ENCODE measurements around the gene CD248. TPM values are rescaled to one million over a fixed set of nuclear protein-coding genes. Genes with fewer than 3 reads are reported as not detected.
A peak's percentile ranks its signal among the peaks of the same experiment; 100 is the strongest.

CD248 gene
- total RNA-seq, 1 donor from 2014 or later, result 12.3 TPM

DNA sequence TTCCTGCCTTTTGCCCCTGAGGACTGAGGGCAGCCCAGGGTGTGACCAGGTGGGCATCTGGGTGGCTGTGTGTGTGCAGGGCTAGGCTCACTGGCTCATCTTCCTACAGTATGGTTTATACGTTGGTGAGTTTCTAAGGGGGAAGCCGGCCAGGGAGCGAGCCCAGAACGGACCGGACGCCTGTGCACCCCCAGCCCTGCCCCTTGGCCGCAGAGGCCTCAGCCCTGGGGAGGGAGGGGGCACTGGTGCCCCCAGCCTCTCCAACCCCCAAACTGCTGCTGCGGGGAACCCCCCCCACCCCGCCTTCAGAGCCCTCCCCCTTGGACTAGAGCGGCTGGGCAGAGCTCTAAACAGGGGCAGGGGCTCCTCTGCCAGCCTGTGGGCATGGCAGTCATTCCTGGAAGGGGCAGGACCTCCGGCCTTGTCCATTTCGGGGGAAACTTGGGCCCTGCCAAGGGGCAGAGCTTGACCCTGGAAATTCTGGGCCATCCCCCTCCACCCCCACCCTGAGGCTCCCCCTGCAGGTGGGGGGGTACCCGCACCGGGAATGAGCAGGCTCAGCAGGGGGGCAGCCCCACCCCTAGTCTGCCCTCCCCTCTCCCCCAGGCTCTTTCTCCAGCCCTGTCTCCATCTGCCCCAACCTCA, 33.3 kb downstream of the CD248 start:
- DNase-seq, result no peak

DNA sequence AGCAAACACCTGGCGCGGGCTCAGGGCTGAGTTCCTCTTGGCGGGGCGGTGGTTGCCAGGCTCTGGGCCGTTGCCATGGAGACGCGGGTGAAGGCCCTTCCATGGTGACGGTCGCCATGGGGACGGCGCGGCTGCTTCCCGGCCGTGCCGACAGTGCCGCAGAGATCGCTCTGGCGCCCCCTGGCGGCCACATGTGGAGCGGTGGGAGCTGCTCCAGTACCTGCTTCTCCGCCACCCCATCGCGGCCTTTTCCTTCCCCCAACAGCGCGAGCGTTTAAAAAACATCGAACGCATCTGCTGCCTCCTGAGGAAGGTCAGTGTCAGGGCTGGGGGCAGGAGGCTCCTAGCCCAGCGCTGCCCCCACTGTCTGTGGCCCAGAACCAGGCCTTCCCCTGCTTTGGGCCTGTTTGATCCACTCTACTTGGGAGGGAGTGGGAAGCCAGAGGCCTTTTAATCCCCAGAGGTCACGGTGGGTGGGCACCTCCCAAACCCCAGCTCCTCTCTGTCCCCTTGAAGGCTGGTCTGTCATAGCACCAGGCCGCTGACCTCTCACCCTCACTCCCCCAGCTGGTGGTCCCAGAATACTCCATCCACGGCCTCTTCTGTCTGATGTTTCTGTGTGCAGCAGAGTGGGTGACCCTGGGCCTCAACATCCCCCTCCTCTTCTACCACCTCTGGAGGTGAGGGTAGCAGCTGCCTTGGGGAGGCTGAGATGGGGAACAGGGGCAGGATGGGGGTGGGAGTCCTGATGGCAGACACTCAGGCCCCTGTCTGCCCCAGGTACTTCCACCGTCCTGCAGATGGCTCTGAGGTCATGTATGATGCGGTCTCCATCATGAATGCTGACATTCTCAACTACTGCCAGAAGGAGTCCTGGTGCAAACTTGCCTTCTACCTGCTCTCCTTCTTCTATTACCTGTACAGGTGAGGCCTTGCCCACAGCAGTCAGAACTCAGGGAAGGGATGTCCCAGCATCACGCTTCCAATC, 34.1 kb downstream of the CD248 start:
- peak; percentile 97 for DNase-seq
- TF ChIP-seq, protein P1, sequence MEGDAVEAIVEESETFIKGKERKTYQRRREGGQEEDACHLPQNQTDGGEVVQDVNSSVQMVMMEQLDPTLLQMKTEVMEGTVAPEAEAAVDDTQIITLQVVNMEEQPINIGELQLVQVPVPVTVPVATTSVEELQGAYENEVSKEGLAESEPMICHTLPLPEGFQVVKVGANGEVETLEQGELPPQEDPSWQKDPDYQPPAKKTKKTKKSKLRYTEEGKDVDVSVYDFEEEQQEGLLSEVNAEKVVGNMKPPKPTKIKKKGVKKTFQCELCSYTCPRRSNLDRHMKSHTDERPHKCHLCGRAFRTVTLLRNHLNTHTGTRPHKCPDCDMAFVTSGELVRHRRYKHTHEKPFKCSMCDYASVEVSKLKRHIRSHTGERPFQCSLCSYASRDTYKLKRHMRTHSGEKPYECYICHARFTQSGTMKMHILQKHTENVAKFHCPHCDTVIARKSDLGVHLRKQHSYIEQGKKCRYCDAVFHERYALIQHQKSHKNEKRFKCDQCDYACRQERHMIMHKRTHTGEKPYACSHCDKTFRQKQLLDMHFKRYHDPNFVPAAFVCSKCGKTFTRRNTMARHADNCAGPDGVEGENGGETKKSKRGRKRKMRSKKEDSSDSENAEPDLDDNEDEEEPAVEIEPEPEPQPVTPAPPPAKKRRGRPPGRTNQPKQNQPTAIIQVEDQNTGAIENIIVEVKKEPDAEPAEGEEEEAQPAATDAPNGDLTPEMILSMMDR (IDR thresholded peaks at IDR 0.05; ENCODE audit: borderline replicate concordance), result peak; percentile 97
- no peak overlapping the region for H3K27ac ChIP-seq (replicated peaks)
- intact Hi-C loops (cut with micrococcal nuclease), result no loop called here
- H3K27me3 ChIP-seq (ENCODE audit: low read depth), result peaks cover 11% of the 10 kb centered on the region
- no peaks in the 10 kb centered on the region for H3K9me3 ChIP-seq (replicated peaks)
- peaks cover 41% of the 10 kb centered on the region for H3K4me1 ChIP-seq
- peaks cover 4% of the 10 kb centered on the region for H3K36me3 ChIP-seq
- no peak overlapping the region for H3K4me3 ChIP-seq

More for the DNA sequence above, 33.3 kb downstream of the CD248 start:
- H3K36me3 ChIP-seq, result peaks cover 4% of the 10 kb centered on the region
- no peak overlapping the region for H3K4me3 ChIP-seq
- TF ChIP-seq, protein P1 (IDR thresholded peaks at IDR 0.05; ENCODE audit: borderline replicate concordance), result no peak
- H3K4me1 ChIP-seq, result peaks cover 45% of the 10 kb centered on the region
- intact Hi-C loops (cut with micrococcal nuclease), result no loop called here
- no peaks in the 10 kb centered on the region for H3K9me3 ChIP-seq (replicated peaks)
- no peak overlapping the region for H3K27ac ChIP-seq (replicated peaks)
- peaks cover 11% of the 10 kb centered on the region for H3K27me3 ChIP-seq (ENCODE audit: low read depth)

DNA sequence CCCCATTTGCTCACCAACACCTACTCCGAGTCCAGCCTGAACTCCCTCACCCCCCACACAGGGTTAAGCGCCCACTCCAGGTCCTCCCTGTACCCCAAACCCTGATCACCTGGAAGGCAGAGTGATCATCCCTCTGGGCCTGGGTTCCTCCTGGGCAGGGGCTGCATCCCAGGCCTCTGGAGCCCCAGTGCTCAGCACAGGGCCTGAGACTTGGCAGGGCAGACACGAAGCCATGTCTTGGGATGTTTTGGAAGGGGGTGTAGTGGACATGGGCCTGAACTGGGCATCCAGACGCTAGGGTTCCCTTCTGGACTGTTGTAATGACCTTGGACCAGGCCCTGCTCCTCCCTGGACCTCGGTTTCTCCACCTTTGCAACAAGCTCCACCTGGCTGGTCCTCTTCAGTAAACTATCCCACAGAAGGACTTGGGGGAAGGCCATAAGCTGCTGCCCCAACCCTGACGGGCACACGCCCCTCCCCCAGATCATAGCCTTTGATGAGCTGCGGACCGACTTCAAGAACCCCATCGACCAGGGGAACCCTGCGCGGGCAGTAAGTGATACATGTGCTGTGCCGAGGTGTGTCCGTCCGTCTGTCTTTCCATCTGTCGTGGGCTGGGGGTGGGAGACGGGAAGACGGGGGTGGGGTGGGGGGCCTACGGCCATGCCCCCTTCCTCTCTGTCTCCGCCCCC, 34.9 kb downstream of the CD248 start:
- intact Hi-C loops (cut with micrococcal nuclease), result no loop called here
- peaks cover 40% of the 10 kb centered on the region for H3K4me1 ChIP-seq
- no peak overlapping the region for H3K4me3 ChIP-seq
- no peak for DNase-seq
- peaks cover 11% of the 10 kb centered on the region for H3K27me3 ChIP-seq (ENCODE audit: low read depth)
- peaks cover 4% of the 10 kb centered on the region for H3K36me3 ChIP-seq
- no peak overlapping the region for H3K27ac ChIP-seq (replicated peaks)
- TF ChIP-seq, protein P1 (IDR thresholded peaks at IDR 0.05; ENCODE audit: borderline replicate concordance), result no peak
- no peaks in the 10 kb centered on the region for H3K9me3 ChIP-seq (replicated peaks)

DNA sequence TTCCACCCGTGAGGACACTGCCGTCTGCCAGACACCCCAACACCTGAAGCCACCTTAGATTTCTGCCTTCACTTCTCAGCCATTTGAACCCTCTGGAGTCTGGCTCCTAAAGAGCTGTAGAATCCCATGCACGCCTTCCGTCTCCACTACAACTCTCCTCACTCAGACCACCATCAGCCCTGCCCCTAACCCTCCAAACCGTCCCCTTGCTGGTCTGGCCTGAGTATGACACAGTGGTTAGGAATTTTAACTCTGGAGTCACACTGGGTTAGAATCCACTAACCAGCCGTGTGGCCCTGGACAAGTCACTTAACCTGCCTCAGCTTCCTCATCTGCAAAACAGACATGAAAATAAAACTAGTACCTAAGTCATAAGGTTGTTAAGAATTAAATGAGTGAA, 35.8 kb downstream of the CD248 start:
- Histone ChIP-seq H3K9me3 (replicated peaks) (no peaks in the 10 kb centered on the region), H3K27ac (replicated peaks) (no peak overlapping the region), H3K27me3 (ENCODE audit: low read depth) (peaks cover 11% of the 10 kb centered on the region), H3K4me3 (no peak overlapping the region), H3K4me1 (peaks cover 35% of the 10 kb centered on the region), H3K36me3 (peaks cover 9% of the 10 kb centered on the region)
- intact Hi-C loops (cut with micrococcal nuclease), result no loop called here
- TF ChIP-seq, protein P1 (IDR thresholded peaks at IDR 0.05; ENCODE audit: borderline replicate concordance), result no peak
- DNase-seq, result no peak

DNA sequence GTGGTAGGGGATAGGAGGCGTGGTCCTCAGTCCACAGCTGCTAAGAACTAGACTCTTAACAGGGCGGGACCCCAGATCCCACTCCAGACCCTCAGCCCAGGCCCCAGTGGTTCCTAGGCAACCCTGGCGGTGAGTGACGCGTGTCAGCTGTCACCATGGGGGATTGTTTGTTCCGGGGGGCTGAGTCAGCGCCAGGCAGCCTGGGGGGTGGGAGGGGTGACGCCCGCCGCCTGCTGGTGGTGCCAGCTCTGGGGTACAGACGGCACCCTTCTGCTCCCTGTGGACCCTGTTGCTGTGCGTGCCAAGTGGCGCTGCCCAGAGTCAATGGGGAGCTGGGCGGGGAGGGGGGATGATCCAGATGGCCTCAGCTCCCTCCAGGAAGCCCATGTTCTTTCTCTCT, 36.4 kb downstream of the CD248 start:
- Histone ChIP-seq H3K9me3 (replicated peaks) (no peaks in the 10 kb centered on the region), H3K4me1 (peaks cover 29% of the 10 kb centered on the region), H3K27me3 (ENCODE audit: low read depth) (peaks cover 11% of the 10 kb centered on the region), H3K27ac (replicated peaks) (no peak overlapping the region), H3K4me3 (no peak overlapping the region), H3K36me3 (peaks cover 15% of the 10 kb centered on the region)
- TF ChIP-seq, protein P1 (IDR thresholded peaks at IDR 0.05; ENCODE audit: borderline replicate concordance), result no peak
- DNase-seq, result no peak
- intact Hi-C loops (cut with micrococcal nuclease), result no loop called here
